Stomach smooth muscle (tissue), 2 donors: ENCODE results near the gene WWC1.

Source experiments
- H3K27ac ChIP-seq: one replicate; pipeline ENCODE4 v1.7.0; 2013; ENCODE audit warnings: mild to moderate bottlenecking, low read length, inconsistent platforms
- H3K27me3 ChIP-seq, 2 donors: one replicate each; pipeline ENCODE4 v1.7.0; 2013; ENCODE audit warnings: low read length in 2 of 2; ENCODE audit not compliant: insufficient read depth in 2 of 2, control insufficient read depth in 1 of 2
- H3K36me3 ChIP-seq, 2 donors: one replicate each; pipeline ENCODE4 v1.7.0; 2013; ENCODE audit warnings: low read length in 2 of 2; ENCODE audit not compliant: control insufficient read depth in 2 of 2, insufficient read depth in 2 of 2
- H3K4me1 ChIP-seq: one replicate; pipeline ENCODE4 v1.7.0; 2013; ENCODE audit warnings: low read length; ENCODE audit not compliant: control insufficient read depth, insufficient read depth
- H3K4me3 ChIP-seq, 2 donors: one replicate each; pipeline ENCODE4 v1.7.0; 2013; ENCODE audit warnings: low read length in 2 of 2
- H3K9ac ChIP-seq, 2 donors: one replicate each; pipeline ENCODE4 v1.7.0; 2013; ENCODE audit warnings: low read length in 2 of 2, mild to moderate bottlenecking in 1 of 2
- H3K9me3 ChIP-seq, 2 donors: one replicate each; pipeline ENCODE4 v1.7.0; 2013; ENCODE audit warnings: low read length in 2 of 2; ENCODE audit not compliant: control insufficient read depth in 2 of 2
- donor health status: healthy.
- donor health status: Pancreatic carcinoma.

WWC1 gene

DNA sequence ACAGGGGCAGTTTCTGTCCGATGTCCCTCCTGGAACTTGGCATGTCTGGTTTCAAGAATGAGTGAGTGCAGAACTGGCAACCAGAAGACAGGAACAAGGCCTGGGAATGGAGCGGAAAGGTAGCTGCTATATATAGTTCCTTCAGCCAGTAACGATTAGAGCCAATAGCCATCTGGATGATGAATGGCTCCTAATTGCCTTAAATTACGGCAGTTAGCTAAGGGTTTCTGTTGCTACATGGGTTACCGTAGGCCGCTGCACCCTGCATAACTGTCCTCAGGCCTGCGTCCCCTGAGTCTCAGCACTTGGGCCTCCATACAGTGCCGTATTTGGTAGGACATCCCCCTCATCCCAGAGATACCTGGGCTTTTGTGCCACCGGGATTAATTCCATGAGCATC, 29.4 kb downstream of the WWC1 start:
- no peak overlapping the region for H3K27ac ChIP-seq
- no peaks in the 10 kb centered on the region for H3K4me1 ChIP-seq
- H3K4me3 ChIP-seq: no peak overlapping the region
- H3K27me3 ChIP-seq: no peaks in the 10 kb centered on the region
- H3K9ac ChIP-seq: no peak overlapping the region
- no peaks in the 10 kb centered on the region for H3K36me3 ChIP-seq
- no peaks in the 10 kb centered on the region for H3K9me3 ChIP-seq

DNA sequence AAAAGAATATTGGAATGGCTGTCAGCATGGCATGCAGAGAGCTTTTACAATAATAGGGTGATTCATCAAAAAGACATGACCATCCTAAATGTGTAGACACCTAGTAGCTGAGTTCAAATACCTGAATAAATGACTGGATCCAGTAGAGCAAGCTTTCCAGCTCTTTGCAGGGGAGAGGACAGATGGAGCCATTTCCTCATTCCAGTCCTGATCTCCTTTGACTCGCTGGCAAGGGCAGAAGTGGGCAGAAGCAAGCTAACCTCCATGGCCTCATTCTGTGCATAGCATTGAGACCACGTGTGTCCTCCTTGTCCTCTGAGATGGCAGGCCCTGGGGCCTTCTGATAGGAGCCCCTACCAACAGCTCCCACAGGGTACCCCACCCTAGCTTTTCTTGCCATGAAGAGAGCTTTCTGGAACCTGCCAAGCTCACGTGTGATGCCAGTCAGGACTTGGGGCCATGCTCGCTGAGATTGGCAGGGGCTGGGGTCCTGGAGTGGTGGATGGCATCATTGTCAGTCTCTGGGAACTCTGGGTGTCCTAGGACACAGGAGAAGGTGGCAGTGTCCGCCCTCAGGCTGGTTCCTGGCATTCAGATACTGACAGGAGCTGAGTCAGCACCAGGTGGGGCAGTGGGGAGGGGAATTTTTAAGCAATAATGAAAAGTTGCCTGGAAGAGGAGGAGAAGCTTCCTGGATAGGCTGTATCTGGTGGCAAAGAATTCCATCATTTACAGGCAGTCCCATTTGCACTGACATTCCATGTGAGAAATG, 33.6 kb downstream of the WWC1 start:
- Histone ChIP-seq H3K4me1 (peaks cover 8% of the 10 kb centered on the region), H3K36me3 (no peaks in the 10 kb centered on the region), H3K9me3 (no peaks in the 10 kb centered on the region), H3K9ac (no peak overlapping the region), H3K4me3 (no peak overlapping the region), H3K27me3 (no peaks in the 10 kb centered on the region), H3K27ac (no peak overlapping the region)

- H3K9ac ChIP-seq: no peak overlapping the region
- no peaks in the 10 kb centered on the region for H3K9me3 ChIP-seq
- H3K36me3 ChIP-seq: no peaks in the 10 kb centered on the region
- no peak overlapping the region for H3K27ac ChIP-seq
- H3K4me1 ChIP-seq: peaks cover 8% of the 10 kb centered on the region
- H3K4me3 ChIP-seq: no peak overlapping the region
- no peaks in the 10 kb centered on the region for H3K27me3 ChIP-seq
These were observed 35.6 kb downstream of the WWC1 start for GRCh38 chr5:168327019-168327421.

GRCh38 chr5:168327451-168327850, 36.0 kb downstream of the WWC1 start:
- no peaks in the 10 kb centered on the region for H3K36me3 ChIP-seq
- no peak overlapping the region for H3K4me3 ChIP-seq
- no peak overlapping the region for H3K27ac ChIP-seq
- H3K4me1 ChIP-seq: peaks cover 8% of the 10 kb centered on the region
- no peaks in the 10 kb centered on the region for H3K9me3 ChIP-seq
- no peak overlapping the region for H3K9ac ChIP-seq
- no peaks in the 10 kb centered on the region for H3K27me3 ChIP-seq

GRCh38 chr5:168327994-168328393, 36.5 kb downstream of the WWC1 start:
- Histone ChIP-seq H3K9me3 (no peaks in the 10 kb centered on the region), H3K36me3 (no peaks in the 10 kb centered on the region), H3K9ac (no peak overlapping the region), H3K4me1 (peaks cover 8% of the 10 kb centered on the region), H3K4me3 (no peak overlapping the region), H3K27ac (no peak overlapping the region), H3K27me3 (no peaks in the 10 kb centered on the region)

DNA sequence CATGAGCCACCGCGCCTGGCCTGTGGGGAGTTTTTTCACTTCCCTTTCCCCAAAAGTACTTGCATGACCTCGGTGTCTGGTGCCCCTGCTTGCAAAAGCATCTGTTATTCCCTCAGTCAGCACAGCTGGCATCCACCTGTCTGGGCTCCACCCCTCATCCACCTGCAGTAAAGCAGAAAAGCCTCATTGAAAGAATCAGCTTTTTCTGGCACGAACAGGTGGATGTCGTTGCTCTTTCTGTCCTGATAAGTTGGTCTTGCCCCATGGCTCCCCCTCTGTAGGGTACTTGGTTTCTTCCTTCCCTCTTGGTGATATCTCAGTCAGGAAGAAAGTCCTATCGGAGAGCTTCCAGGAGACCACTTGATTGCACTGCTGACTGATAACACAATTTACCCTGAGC, 37.4 kb downstream of the WWC1 start:
- H3K27me3 ChIP-seq: no peaks in the 10 kb centered on the region
- no peak overlapping the region for H3K27ac ChIP-seq
- no peaks in the 10 kb centered on the region for H3K9me3 ChIP-seq
- H3K4me3 ChIP-seq: no peak overlapping the region
- peaks cover 8% of the 10 kb centered on the region for H3K4me1 ChIP-seq
- no peaks in the 10 kb centered on the region for H3K36me3 ChIP-seq
- no peak overlapping the region for H3K9ac ChIP-seq

GRCh38 chr5:168329302-168329701, 37.9 kb downstream of the WWC1 start:
- Histone ChIP-seq H3K27me3 (no peaks in the 10 kb centered on the region), H3K4me1 (peaks cover 13% of the 10 kb centered on the region), H3K9me3 (no peaks in the 10 kb centered on the region), H3K4me3 (no peak overlapping the region), H3K36me3 (no peaks in the 10 kb centered on the region), H3K27ac (no peak overlapping the region), H3K9ac (no peak overlapping the region)

GRCh38 chr5:168332042-168332441, 40.6 kb downstream of the WWC1 start:
- no peak overlapping the region for H3K27ac ChIP-seq
- H3K4me1 ChIP-seq: peaks cover 13% of the 10 kb centered on the region
- no peaks in the 10 kb centered on the region for H3K36me3 ChIP-seq
- H3K9me3 ChIP-seq: no peaks in the 10 kb centered on the region
- no peak overlapping the region for H3K9ac ChIP-seq
- no peaks in the 10 kb centered on the region for H3K27me3 ChIP-seq
- no peak overlapping the region for H3K4me3 ChIP-seq

DNA sequence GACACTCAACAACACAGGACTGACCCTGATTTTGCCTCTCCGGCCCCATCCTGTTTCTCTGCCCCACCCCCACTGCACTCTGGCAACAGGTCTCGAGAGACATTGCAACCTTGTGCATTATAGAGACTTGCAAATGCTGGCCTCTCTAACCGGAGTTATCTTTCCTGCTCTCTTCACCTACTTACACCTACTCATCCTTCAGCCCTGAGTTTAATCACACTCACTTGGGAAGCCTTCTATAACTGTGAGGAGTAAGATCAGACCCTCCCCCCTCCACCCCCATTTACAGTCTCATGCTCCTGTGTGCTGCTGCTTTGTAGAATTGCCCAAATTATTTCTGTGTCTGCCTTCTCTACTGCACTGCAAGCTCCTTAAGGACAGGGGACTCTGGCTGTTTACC, 42.8 kb downstream of the WWC1 start:
- no peaks in the 10 kb centered on the region for H3K9me3 ChIP-seq
- no peak overlapping the region for H3K4me3 ChIP-seq
- H3K27me3 ChIP-seq: no peaks in the 10 kb centered on the region
- H3K27ac ChIP-seq: no peak overlapping the region
- H3K4me1 ChIP-seq: peaks cover 8% of the 10 kb centered on the region
- H3K9ac ChIP-seq: no peak overlapping the region
- no peaks in the 10 kb centered on the region for H3K36me3 ChIP-seq

DNA sequence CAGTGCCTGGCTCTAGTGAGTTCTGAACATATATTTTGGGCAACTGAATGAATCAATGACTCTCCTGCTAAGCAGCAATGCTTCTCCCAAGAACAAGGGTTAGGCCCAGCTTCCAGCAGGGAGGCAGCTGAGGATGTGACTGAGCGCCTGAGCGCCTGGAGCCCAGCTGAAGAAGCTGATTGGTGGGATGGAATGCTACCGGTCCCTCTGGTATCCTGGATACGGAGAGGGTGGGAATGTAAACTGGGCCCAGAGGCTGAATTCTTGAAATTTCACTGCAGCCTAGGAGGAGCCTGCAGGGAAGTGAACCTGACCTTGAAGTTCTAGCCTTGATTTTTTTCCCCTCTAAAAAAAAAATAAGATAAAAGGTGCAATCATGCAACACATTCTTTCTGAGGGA, 43.2 kb downstream of the WWC1 start:
- no peak overlapping the region for H3K27ac ChIP-seq
- no peaks in the 10 kb centered on the region for H3K9me3 ChIP-seq
- no peaks in the 10 kb centered on the region for H3K27me3 ChIP-seq
- H3K4me1 ChIP-seq: peaks cover 5% of the 10 kb centered on the region
- no peak overlapping the region for H3K4me3 ChIP-seq
- H3K9ac ChIP-seq: no peak overlapping the region
- H3K36me3 ChIP-seq: no peaks in the 10 kb centered on the region

- Histone ChIP-seq H3K27ac (no peak overlapping the region), H3K4me1 (peaks cover 5% of the 10 kb centered on the region), H3K36me3 (no peaks in the 10 kb centered on the region), H3K27me3 (no peaks in the 10 kb centered on the region), H3K9ac (no peak overlapping the region), H3K9me3 (peaks cover 0 to 4% of the 10 kb centered on the region in 2 donors), H3K4me3 (no peak overlapping the region)
These were observed 45.9 kb downstream of the WWC1 start for GRCh38 chr5:168337361-168337760.
